Measurements from ENCODE around the gene PTPN13.

PTPN13 gene

DNA sequence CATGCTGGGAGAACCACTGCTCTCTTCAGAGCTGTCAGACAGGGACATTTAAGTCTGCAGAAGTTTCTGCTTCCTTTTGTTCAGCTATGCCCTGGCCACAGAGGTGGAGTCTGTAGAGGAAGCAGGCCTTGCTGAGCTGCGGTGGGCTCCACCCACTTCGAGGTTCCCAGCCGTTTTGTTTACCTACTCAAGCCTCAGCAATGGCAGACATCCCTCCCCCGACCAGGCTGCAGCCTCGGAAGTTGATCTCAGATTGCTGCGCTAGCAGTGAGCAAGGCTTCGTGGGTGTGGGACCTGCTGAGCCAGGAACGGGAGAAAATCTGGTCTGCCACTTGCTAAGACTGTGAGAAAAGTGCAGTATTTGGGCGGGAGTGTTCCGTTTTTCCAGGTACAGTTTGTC is 136.2 kb downstream of the PTPN13 start:
- no peak for DNase-seq

DNA sequence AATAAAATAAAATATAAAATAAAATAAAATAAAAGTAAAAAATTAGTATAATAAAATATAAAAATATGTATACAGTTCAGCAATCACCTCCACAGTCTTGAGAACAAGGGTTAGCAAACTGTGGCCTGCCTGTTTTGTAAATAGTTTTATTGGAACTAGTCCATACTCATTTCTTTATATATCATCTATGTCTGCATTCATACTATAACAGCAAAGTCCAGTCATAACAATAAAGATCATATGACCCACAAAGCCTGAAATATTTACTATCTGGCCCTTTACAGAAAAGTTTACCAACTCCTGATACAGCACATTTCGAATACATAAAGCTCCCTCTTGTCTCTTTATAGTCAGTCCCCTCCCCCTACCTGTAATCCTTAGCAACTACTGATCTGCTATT is 143.1 kb downstream of the PTPN13 start:
- DNase-seq, result no peak

DNA sequence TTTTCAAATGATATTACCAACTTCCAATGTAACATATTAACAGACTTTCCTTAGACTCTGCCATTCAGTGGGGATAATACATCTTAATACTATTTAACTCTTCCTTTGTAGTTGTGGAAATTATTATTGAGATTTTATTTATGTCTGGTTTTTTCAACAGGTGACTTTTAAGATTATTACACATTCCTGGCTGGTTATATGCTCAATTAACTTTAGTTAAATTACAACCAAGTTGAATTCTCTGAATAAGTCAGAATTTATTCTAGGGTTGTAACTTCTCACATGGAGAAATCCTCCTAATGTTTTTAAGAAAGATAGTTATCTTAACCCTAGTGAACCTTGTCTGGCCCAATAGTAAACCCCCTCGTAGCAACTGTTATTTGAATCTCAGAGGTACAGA is 147.7 kb downstream of the PTPN13 start:
- DNase-seq, result no peak

DNA sequence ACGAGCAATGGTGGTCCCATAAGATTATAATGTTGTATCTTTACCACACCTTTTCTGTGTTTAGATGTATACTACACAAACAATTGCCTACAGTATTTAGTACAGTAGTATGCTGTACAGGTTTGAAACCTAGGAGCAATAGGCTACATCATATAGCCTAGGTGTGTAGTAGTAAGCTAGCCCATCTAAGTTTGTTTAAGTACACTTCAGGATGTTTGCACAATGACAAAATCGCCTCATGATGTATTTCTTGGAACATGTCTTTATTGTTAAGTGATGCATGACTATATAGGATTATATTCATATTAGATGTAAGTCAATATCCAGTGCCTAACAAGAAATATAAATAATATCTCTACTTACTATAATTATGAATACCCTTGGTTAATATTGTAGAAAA is 150.5 kb downstream of the PTPN13 start:
- no peak for DNase-seq

DNA sequence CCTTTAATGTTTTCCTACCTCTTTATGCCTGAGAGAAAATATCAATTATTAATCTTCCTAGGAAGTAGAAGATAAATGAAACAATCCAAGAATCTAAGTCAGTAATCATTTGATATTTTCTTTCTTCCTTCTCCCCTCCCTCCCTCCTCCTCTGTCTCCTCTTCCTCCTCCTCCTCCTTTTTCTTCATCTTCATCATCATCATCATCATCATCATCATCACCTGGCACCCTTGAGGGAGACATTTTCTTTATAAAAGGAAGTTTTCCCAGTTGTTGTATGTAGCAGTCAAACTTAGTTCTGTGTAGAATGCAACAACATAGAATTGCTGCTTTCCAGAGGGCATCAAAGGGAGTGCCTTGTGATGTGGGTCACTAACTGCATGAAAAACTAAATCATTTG is 155.0 kb downstream of the PTPN13 start:
- DNase-seq, result no peak

DNA sequence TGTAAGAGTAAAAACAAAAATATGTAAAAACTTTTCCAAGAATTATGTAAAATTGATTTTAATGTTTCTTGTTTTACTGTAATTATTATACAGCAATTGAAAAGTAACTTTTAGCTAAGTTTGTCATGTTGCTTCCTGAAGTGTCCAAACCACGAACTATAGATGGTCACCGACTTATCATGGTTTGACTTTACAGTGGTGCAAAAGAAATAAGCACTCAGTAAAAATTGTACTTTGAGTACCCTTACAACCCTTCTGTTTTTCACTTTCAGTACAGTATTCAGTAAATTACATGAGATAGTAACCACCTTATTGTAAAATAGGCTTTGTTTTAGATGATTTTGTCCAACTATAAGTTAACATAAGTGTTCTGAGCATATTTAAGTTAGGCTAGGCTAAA is 161.3 kb downstream of the PTPN13 start:
- DNase-seq, result no peak

DNA sequence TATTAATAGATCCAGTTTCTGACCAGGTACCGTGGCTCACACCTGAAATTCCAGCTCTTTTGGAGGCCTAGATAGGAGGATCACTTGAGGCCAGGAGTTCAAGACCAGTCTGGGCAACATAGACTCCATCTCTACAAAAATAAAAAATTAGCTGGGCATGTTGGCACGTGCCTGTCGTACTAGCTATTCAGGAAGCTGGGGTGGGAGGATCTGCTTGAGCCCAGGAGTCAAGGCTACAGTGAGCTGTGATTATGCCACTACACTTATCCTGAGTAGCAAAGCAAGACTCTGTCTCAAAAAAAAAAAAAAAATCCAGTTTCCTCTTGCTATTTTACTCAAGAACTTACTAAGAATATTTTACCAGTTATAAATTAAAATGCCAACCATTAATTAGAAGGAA is 163.4 kb downstream of the PTPN13 start:
- DNase-seq, result no peak

DNA sequence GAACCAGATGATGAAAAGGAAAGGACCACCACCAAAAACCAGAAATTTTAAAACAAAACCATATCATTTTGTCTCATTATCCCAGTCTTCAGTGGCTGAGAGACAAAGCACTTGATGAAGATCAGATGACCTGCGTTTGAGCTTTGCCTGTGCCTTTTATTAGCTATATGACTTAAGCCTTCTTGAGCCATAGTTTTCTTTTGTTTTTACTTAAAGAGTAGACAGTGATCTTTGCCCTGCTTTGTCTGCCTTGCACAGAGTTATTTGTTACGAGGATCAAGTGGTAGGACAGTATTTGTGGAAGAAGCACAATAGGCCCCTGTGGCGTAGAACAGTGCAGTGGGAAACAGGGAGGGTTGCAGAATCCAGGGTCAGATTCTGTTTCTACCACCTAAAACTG is 165.2 kb downstream of the PTPN13 start:
- no peak for DNase-seq

DNA sequence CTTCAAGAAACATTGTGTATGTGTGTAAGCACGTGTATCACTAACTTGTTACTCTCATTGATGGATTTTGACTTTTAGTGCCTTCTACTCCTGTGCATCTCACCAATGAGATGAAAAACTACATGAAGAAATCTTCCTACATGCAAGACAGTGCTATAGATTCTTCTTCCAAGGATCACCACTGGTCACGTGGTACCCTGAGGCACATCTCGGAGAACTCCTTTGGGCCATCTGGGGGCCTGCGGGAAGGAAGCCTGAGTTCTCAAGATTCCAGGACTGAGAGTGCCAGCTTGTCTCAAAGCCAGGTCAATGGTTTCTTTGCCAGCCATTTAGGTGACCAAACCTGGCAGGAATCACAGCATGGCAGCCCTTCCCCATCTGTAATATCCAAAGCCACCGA is 168.5 kb downstream of the PTPN13 start:
- no peak for DNase-seq

DNA sequence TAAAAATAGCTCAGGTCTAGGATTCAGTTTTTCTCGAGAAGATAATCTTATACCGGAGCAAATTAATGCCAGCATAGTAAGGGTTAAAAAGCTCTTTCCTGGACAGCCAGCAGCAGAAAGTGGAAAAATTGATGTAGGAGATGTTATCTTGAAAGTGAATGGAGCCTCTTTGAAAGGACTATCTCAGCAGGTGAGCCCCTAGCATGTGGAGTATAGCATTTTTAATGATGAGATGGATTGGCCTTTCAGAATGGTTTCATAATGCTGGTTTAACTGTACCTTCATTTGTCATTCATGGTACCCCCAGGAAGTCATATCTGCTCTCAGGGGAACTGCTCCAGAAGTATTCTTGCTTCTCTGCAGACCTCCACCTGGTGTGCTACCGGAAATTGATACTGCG is 175.7 kb downstream of the PTPN13 start:
- no peak for DNase-seq

DNA sequence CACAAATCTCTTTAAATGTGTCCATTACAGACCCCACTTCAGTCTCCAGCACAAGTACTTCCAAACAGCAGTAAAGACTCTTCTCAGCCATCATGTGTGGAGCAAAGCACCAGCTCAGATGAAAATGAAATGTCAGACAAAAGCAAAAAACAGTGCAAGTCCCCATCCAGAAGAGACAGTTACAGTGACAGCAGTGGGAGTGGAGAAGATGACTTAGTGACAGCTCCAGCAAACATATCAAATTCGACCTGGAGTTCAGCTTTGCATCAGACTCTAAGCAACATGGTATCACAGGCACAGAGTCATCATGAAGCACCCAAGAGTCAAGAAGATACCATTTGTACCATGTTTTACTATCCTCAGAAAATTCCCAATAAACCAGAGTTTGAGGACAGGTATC is 177.0 kb downstream of the PTPN13 start:
- DNase-seq, result no peak

DNA sequence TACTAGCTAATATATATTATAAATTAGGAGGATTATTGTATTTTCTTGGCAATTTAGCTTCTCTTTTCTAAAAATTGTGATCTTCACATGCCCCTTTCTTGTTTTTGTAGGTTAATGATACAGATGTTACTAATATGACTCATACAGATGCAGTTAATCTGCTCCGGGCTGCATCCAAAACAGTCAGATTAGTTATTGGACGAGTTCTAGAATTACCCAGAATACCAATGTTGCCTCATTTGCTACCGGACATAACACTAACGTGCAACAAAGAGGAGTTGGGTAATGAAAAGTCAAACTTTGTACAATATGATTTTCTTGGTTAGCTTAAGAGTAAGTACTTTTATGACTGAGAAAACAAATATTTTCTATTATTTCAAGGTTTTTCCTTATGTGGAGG is 180.9 kb downstream of the PTPN13 start:
- DNase-seq, result no peak

DNA sequence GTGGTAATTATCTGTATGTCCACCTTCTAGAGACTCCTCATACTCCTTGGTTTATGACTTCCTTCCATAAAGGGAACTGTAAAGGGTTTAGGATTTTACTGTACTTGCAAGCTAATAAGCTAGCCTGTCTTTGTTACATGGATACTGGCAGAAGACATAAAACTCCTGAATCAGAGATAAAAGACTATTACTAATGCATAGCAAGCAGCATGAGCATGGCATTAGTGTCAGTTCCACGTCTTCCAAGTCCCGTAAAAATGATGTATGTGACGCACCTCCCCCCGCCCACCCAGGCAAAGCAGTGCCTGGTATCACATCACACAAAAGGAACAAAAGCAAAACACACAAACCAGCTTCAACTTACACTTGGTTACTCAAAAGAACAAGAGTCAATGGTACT is 184.1 kb downstream of the PTPN13 start:
- no peak for DNase-seq

DNA sequence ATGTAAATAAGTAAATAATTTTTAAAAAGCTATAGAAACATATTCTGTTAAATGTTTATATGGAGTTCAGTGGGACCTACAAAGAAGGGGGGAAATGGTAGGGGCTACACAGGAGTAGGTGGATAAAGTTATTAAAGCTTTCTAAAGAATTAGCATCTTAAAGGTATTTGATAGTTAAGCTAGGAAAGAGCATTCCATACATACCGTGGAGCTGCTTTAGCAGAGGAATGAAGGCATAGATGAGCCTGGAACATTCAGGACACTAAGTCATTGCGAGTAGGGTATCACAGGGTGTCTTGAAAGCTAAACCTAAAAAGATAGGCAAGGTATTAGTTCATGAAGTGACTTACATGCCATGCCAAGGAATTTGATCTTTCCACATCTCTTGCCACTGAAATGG is 194.7 kb downstream of the PTPN13 start:
- DNase-seq, result no peak

DNA sequence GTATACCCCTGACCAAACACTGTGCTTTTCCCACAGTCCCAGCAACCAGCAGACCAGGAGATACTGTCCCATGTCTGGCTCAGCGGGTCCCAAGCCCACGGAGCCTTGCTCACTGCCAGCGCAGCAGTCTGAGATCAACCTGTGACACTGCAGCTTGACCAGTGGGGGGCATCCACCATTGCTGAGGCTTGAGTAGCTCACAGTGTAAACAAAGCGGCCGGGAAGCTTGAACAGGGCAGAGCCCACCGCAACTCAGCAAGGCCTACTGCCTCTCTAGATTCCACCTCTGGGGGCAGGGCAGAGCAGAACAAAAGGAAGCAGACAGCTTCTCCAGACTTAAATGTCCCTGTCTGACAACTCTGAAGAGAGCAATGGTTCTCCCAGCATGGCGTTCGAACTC is 197.0 kb downstream of the PTPN13 start:
- no peak for DNase-seq

DNA sequence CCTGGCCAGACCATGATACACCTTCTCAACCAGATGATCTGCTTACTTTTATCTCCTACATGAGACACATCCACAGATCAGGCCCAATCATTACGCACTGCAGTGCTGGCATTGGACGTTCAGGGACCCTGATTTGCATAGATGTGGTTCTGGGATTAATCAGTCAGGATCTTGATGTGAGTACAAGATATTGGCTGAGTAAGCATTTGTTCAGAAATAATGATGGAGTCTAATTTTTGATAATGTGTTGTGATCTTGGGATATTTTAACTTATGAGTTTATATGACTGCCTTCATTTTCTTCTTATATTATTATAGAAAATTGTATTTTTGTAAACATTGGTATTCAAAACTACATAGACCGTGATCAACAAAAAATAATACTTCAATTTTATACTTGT is 215.7 kb downstream of the PTPN13 start:
- DNase-seq, result no peak

DNA sequence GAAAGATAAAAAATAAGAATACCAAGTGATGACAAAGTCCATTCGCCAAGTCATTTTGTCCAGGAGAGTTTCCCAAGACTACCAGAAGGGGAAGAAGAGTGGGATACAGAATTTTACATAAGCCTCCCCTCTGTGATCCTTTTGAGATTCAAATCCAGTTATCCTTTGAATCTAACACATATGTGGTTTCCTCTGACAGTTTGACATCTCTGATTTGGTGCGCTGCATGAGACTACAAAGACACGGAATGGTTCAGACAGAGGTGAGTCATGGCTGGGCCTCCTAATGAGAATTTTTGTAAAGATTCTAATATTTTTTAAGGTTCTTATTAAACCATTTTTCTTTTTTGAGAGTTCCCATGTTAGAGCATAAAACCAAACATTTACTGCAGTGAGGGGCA is 216.7 kb downstream of the PTPN13 start:
- no peak for DNase-seq

DNA sequence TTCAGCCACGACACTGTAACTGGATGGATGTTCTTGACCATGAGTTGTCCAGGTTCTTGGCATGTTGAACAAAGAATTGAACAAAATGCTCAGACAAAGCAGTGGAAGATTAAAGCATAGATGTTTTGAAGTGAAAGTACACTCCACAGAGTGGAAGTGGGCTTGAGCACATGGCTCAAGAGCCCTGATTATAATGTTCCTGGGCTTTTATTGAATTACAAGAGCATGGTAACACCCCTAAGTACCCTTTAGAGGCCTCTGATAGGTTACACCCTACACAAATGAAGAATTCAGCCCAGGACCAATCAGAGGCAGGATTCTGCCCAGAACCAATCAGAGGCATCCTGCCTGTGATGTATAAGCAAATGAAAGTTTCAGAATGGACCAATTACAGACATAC is 221.5 kb downstream of the PTPN13 start:
- no peak for DNase-seq

DNA sequence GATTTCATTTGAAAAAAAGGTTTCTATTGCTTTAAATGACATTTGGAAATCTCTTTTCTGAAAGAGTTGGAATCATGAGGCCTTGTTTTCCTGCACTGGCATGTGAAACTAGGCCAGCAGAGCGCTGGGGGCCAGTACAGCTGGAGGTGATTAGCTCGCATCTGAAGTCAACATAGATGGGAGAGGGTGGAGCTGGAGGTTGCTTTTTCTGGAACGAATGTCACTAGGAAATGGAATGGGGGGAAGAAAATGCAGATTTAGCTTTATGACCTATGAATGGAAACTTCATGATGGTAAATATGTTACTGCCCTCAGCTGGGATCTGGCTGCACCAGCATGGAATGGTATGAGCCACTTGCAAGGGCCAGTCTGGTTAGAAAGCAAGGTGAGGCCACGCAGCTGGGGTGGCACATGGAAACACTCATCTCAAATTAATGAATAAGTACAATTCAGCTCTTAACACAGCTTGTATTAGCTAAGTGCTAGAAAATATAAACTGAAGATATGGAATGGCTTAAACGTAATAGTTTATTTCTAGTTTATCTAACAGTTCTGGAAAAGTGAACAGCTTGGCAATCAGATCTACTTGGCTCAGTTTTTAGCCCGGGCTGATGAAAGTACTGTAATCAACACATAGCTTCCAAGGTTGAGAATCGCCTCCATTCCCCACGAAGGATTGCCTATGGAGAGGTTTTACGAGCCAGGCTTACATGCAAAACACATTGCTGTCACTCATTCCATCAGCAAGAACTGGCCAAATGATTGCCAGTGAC is 222.6 kb downstream of the PTPN13 start:
- DNase-seq, result no peak

DNA sequence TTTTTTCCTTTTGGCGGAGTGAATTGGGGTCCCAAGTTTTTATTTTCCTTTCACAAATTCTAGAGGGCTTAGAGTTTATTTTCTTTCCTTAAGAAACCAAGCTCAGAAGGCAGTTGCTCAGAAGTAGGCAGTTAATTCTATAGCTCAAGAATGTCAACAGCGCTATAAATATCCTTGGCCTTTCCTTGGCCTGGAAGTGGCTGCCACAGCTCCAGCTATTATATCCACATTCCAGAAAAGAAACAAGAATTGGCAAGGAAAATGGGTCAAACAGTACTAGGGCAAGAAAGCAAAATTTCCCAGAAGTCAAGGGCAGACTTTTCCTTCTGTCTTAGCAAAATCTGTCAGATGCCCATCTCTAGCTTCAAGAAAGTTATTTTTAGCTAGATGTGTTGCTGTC is 224.1 kb downstream of the PTPN13 start:
- DNase-seq, result no peak

DNA sequence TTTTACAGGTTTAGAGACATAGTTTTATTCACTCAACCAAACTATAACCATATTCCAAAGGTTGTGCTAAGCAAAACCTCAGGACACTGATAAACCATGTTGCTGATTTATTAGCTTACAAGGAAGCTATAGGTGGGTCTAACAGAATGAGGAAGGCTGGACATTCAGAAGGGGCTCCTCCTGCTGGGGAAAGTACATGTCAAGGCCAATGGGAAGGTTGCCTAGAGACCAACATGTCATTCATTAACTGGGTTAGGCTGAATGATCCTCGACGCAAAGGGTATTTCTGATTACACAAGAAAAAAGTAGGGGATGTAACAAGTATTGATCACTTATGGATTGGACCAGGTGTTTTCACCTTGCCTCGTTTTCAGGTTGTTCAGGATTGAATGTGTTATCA is 224.7 kb downstream of the PTPN13 start:
- DNase-seq, result no peak

DNA sequence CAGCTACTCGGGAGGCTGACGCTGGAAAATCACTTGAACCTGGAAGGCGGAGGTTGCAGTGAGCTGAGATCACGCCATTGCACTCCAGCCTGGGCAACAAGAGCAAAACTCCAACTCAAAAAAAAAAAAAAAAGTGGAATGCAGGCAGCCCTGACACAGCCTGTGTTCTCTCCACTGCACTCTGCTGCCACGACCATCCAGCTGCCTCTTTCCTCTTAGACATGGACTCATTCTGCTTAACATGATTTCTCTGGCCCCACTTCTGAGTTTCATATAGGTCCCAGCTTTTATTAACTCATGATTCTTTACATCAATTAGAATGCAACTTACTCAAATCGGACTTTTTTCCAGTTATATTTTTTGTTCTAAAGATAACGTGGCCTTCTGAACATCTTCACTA is 225.4 kb downstream of the PTPN13 start:
- DNase-seq, result no peak

DNA sequence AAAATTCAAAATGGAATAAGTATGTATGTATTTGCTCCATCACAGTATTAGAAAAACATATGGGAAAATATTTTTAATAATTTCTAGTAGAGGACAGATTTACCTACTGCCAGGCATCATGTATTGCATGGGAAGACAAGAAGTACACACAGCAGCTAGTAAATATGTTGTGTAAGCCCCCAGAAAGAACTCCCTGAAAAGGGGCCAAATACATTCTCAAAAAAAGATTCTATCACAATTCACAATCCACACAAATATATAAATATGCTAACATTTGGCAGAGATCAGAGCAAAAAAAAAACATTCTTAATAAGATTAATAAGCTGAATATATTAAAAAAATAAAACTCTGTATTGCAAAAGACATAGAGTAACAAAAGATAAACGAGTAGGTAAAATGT is 227.0 kb downstream of the PTPN13 start:
- no peak for DNase-seq

DNA sequence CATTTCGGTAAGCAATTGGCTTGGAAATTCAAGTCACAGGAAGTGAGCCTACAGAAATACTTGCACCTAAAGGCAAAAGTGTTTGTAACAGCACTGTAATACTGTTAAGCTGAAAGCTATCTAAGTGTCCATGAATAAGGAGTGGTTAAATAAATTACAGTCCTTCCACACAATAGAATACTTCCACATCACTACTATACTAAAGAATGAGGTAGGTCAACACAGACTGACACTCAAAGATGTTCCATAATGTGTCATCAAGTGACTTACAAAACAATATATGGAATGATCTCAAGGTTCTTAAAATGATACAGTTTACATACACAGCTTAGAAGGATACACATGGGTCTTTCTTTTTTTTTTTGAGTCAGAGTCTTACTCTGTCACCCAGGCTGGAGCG is 228.0 kb downstream of the PTPN13 start:
- no peak for DNase-seq

DNA sequence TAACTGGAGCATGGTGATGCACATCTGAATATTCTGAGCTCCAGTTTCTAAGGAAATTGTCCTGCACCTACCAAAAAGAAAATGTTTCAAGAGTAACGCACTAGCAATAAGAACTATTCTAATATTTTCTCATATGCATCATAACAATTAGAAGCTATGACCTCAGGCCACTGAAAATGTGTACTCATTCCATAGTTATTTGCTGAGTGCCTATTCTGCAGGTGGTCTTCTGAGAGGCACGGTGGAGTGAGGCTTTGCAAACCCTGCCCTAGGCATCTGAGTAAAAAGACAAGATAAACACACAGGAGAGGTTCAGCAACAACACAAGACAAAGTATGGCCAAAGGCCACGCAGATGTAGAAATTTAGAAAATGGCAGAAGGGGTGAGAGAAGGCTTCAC is 231.4 kb downstream of the PTPN13 start:
- DNase-seq, result no peak
